Endothelial cell of umbilical vein (primary cell): ENCODE measurements around the gene ARHGEF33.

ENCODE experiments used
- CTCF ChIP-seq, 2 donors: IDR thresholded peaks; 1 replicate in 1 of 2; 2 replicates in 1 of 2; pipeline ENCODE4 v1.5.1; 2011; ENCODE audit warnings: low read length in 2 of 2, mild to moderate bottlenecking in 2 of 2, moderate library complexity in 2 of 2, control low read depth in 1 of 2, inconsistent platforms in 1 of 2, low read depth in 1 of 2; ENCODE audit not compliant: insufficient read depth in 1 of 2; ENCODE audit errors: extremely low read depth in 1 of 2
- EZH2 ChIP-seq: IDR thresholded peaks from 2 replicates; pipeline ENCODE4 v1.6.1; 2012; ENCODE audit warnings: borderline replicate concordance, low read depth, mild to moderate bottlenecking, moderate library complexity, low read length, inconsistent platforms; ENCODE audit not compliant: severe bottlenecking
- FOS ChIP-seq: IDR thresholded peaks from 2 replicates; pipeline ENCODE4 v1.6.1; 2011; ENCODE audit warnings: mild to moderate bottlenecking, low read length, moderate library complexity, borderline replicate concordance; ENCODE audit not compliant: insufficient read depth
- GATA2 ChIP-seq: IDR thresholded peaks from 2 replicates; pipeline ENCODE4 v1.7.0; 2011; ENCODE audit warnings: low read depth, mild to moderate bottlenecking, moderate library complexity, mixed read lengths, low read length; ENCODE audit not compliant: insufficient read length, insufficient read depth
- JUN ChIP-seq: IDR thresholded peaks from 2 replicates; pipeline ENCODE4 v1.6.1; 2011; ENCODE audit warnings: borderline replicate concordance, low read depth; ENCODE audit not compliant: insufficient read length, insufficient read depth
- MAX ChIP-seq: IDR thresholded peaks from 2 replicates; pipeline ENCODE4 v1.6.1; 2011; ENCODE audit not compliant: insufficient read depth, insufficient read length
- MYC ChIP-seq: IDR thresholded peaks from one replicate; pipeline ENCODE4 v1.6.1; 2011; ENCODE audit warnings: mild to moderate bottlenecking, low read depth, low read length
- POLR2A ChIP-seq: IDR thresholded peaks from 2 replicates; pipeline ENCODE4 v1.6.1; 2012; ENCODE audit warnings: low read depth, mild to moderate bottlenecking, control low read depth, low read length
- POLR2AphosphoS5 ChIP-seq: IDR thresholded peaks from 2 replicates; pipeline ENCODE4 v1.6.1; 2012; ENCODE audit warnings: low read depth, mild to moderate bottlenecking, control low read depth, low read length, moderate library complexity; ENCODE audit not compliant: insufficient read depth

GRCh38 chr2:38959938-38960608 lies 70.4 kb downstream of the ARHGEF33 start:
- TF ChIP-seq CTCF (IDR thresholded peaks at IDR 0.05; ENCODE audit: extremely low read depth in 1 of 2, insufficient read depth in 1 of 2, low read depth in 1 of 2, low read length in 2 of 2), result no peak
- no peak for TF ChIP-seq EZH2
- TF ChIP-seq POLR2A, result no peak
- peak; percentile 74 for TF ChIP-seq POLR2AphosphoS5
- peak; percentile 95 for TF ChIP-seq MAX
- TF ChIP-seq MYC, result no peak
- TF ChIP-seq JUN, result no peak
- TF ChIP-seq FOS, result no peak
- TF ChIP-seq GATA2, result no peak
